ENCODE results near the gene TSPAN3. TPM values are rescaled to one million over a fixed set of nuclear protein-coding genes. Genes with fewer than 3 reads are reported as not detected.

Gene TSPAN3
- total RNA-seq, 2 experiments from 2014 or later, result 35.2 to 47.2 TPM

- Histone ChIP-seq H3K79me2 (ENCODE audit: insufficient read depth, low read depth, low read length) (no peaks in the 10 kb centered on the region), H2AFZ (ENCODE audit: low read length) (no peak overlapping the region), H4K20me1 (ENCODE audit: insufficient read depth, low read length) (no peaks in the 10 kb centered on the region), H3K4me1 (ENCODE audit: insufficient read depth, low read length, poor library complexity, severe bottlenecking) (no peaks in the 10 kb centered on the region), H3K4me2 (ENCODE audit: low read length) (no peak overlapping the region), H3K27ac (ENCODE audit: low read depth, low read length, poor library complexity, severe bottlenecking) (no peak overlapping the region), H3K9me3 (ENCODE audit: low read length) (no peaks in the 10 kb centered on the region), H3K9me2 (ENCODE audit: insufficient read depth, low read length) (no peaks in the 10 kb centered on the region), H3K4me3 (ENCODE audit: low read depth, low read length, poor library complexity, severe bottlenecking) (no peak overlapping the region), H3K36me3 (ENCODE audit: insufficient read depth, low read length) (no peaks in the 10 kb centered on the region)
- ChIA-PET POLR2A (no interaction called here), CTCF (ENCODE audit: unreplicated experiment) (no interaction called here)
- intact Hi-C loops (cut with micrococcal nuclease; ENCODE audit: unreplicated experiment), result no loop called here
- no TSS peak for BruUV-seq (replicated peaks)
- TF ChIP-seq CTCF (conservative IDR thresholded peaks at IDR 0.05; ENCODE audit: low read length), result no peak
- TF ChIP-seq EZH2phosphoT487 (IDR thresholded peaks at IDR 0.05; ENCODE audit: borderline replicate concordance, low read depth, low read length), result no peak
- DNase-seq (ENCODE audit: low spot score), result no peak
Measured at GRCh38 chr15:77099741-77100463, 29.0 kb upstream of the TSPAN3 start.

GRCh38 chr15:77098572-77098971 lies 27.7 kb upstream of the TSPAN3 start:
- Histone ChIP-seq H2AFZ (ENCODE audit: low read length) (no peak overlapping the region), H3K27ac (ENCODE audit: low read depth, low read length, poor library complexity, severe bottlenecking) (no peak overlapping the region), H3K9me2 (ENCODE audit: insufficient read depth, low read length) (no peaks in the 10 kb centered on the region), H3K79me2 (ENCODE audit: insufficient read depth, low read depth, low read length) (no peaks in the 10 kb centered on the region), H3K4me3 (ENCODE audit: low read depth, low read length, poor library complexity, severe bottlenecking) (no peak overlapping the region), H3K4me2 (ENCODE audit: low read length) (no peak overlapping the region), H3K36me3 (ENCODE audit: insufficient read depth, low read length) (no peaks in the 10 kb centered on the region), H3K4me1 (ENCODE audit: insufficient read depth, low read length, poor library complexity, severe bottlenecking) (no peaks in the 10 kb centered on the region), H3K9me3 (ENCODE audit: low read length) (no peaks in the 10 kb centered on the region), H4K20me1 (ENCODE audit: insufficient read depth, low read length) (no peaks in the 10 kb centered on the region)
- TF ChIP-seq EZH2phosphoT487 (IDR thresholded peaks at IDR 0.05; ENCODE audit: borderline replicate concordance, low read depth, low read length) (no peak), CTCF (conservative IDR thresholded peaks at IDR 0.05; ENCODE audit: low read length) (no peak)
- POLR2A ChIA-PET, result no interaction called here
- intact Hi-C loops (cut with micrococcal nuclease; ENCODE audit: unreplicated experiment), result no loop called here
- no peak for DNase-seq (ENCODE audit: low spot score)
- BruUV-seq (replicated peaks), result no TSS peak
- CTCF ChIA-PET (ENCODE audit: unreplicated experiment), result no interaction called here

GRCh38 chr15:77097921-77098320 lies 27.0 kb upstream of the TSPAN3 start:
- no peaks in the 10 kb centered on the region for H3K9me2 ChIP-seq (ENCODE audit: insufficient read depth, low read length)
- no peaks in the 10 kb centered on the region for H3K79me2 ChIP-seq (ENCODE audit: insufficient read depth, low read depth, low read length)
- H3K4me3 ChIP-seq (ENCODE audit: low read depth, low read length, poor library complexity, severe bottlenecking), result no peak overlapping the region
- POLR2A ChIA-PET, result no interaction called here
- TF ChIP-seq EZH2phosphoT487 (IDR thresholded peaks at IDR 0.05; ENCODE audit: borderline replicate concordance, low read depth, low read length) (no peak), CTCF (conservative IDR thresholded peaks at IDR 0.05; ENCODE audit: low read length) (no peak)
- H3K36me3 ChIP-seq (ENCODE audit: insufficient read depth, low read length), result no peaks in the 10 kb centered on the region
- intact Hi-C loops (cut with micrococcal nuclease; ENCODE audit: unreplicated experiment), result no loop called here
- H4K20me1 ChIP-seq (ENCODE audit: insufficient read depth, low read length), result no peaks in the 10 kb centered on the region
- H3K9me3 ChIP-seq (ENCODE audit: low read length), result no peaks in the 10 kb centered on the region
- BruUV-seq (replicated peaks), result no TSS peak
- H2AFZ ChIP-seq (ENCODE audit: low read length), result no peak overlapping the region
- no peak for DNase-seq (ENCODE audit: low spot score)
- no peak overlapping the region for H3K27ac ChIP-seq (ENCODE audit: low read depth, low read length, poor library complexity, severe bottlenecking)
- H3K4me2 ChIP-seq (ENCODE audit: low read length), result no peak overlapping the region
- H3K4me1 ChIP-seq (ENCODE audit: insufficient read depth, low read length, poor library complexity, severe bottlenecking), result no peaks in the 10 kb centered on the region
- CTCF ChIA-PET (ENCODE audit: unreplicated experiment), result interaction anchor here (0.7 kb wide), 1 partner anchor 14 kb away, joined by 3 read pairs; no protein-coding TSS in a partner anchor

All from OCI-LY7 (cell line).